IPS-15b (cell line): ENCODE results near the gene EBI3.

Experiments
- H3K27me3 ChIP-seq: one replicate; pipeline ENCODE4 v1.6.1; 2013; ENCODE audit warnings: low read length; ENCODE audit not compliant: control insufficient read depth, insufficient read depth
- H3K36me3 ChIP-seq: one replicate; pipeline ENCODE4 v1.6.1; 2013; ENCODE audit warnings: low read length; ENCODE audit not compliant: control insufficient read depth, insufficient read depth
- H3K4me1 ChIP-seq: one replicate; pipeline ENCODE4 v1.6.1; 2013; ENCODE audit warnings: mild to moderate bottlenecking, low read length; ENCODE audit not compliant: control insufficient read depth, insufficient read depth
- H3K4me3 ChIP-seq: one replicate; pipeline ENCODE4 v1.5.1; 2013; ENCODE audit warnings: low read depth, low read length
- H3K9ac ChIP-seq: one replicate; pipeline ENCODE4 v1.6.1; 2013; ENCODE audit warnings: low read depth, mild to moderate bottlenecking, low read length
- H3K9me3 ChIP-seq: one replicate; pipeline ENCODE4 v1.6.1; 2013; ENCODE audit warnings: mild to moderate bottlenecking, low read length; ENCODE audit not compliant: control insufficient read depth, insufficient read depth

The EBI3 gene

DNA sequence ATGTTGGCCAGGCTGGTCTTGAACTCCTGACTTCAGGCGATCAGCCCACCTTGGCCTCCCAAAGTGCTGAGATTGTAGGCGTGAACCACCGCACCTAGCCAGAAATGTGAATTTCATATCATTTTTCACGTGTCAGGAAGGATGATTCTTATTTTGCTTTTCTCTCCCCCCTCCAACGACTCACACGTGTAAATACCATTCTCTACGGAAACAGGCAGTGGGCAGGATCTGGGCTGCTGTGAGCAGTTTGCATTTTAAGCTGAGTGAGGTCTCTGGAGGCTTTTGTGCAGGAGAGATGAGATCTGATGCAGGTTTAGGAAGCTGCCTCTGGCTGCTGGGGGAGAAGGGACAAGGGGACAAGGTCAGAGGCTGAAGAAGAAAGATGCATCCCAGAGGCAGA lies 35.0 kb upstream of the EBI3 start:
- Histone ChIP-seq H3K9me3 (no peaks in the 10 kb centered on the region), H3K9ac (no peak overlapping the region), H3K27me3 (peaks cover 13% of the 10 kb centered on the region), H3K36me3 (no peaks in the 10 kb centered on the region), H3K4me1 (no peaks in the 10 kb centered on the region), H3K4me3 (no peak overlapping the region)

DNA sequence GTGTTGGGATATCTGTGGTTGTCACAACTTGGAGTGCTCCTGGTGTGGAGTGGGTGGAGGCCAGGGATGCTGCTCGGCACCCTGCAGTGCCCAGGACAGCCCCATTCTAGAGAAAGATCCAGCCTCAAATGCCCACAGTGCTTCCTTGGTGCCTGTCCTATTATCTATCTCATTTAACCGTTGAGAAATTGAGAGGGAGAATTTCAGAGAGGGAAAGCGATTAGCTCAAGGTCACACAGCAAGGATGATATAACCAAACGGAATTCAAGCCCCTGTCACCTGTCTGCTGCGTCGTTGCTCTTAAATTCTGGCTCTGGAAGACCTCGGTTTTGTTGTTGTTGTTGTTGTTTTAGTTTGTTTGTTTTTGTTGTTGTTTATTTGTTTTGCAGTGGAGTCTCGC lies 33.3 kb upstream of the EBI3 start:
- Histone ChIP-seq H3K9ac (no peak overlapping the region), H3K36me3 (no peaks in the 10 kb centered on the region), H3K27me3 (peaks cover 13% of the 10 kb centered on the region), H3K9me3 (no peaks in the 10 kb centered on the region), H3K4me3 (no peak overlapping the region), H3K4me1 (no peaks in the 10 kb centered on the region)

DNA sequence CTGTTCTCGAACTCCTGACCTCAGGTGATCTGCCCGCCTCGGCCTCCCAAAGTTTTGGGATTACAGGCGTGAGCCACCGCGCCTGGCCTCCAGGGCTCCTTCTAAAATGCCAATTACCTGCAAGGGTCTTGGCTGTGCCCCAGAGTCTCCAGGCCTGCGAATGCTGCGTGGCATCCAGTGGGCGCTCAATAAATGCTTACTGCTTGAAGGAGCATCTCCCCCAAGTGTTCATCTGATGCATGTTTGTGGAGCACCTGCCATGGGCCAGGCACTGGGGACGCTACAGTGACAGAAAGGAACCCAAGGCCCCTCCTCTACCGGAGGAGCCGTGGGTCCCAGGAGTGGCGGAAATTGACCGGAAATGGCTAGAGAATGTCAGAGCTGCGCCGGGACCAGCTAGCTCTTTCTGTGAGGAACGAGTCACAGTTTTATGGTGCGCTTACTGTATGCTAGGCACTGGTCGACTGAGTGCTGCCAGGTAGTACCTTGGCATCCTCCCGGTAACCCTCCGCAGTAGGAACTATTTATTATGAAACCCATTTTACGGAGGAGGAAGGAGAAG lies 32.7 kb upstream of the EBI3 start:
- no peaks in the 10 kb centered on the region for H3K36me3 ChIP-seq
- no peaks in the 10 kb centered on the region for H3K9me3 ChIP-seq
- no peak overlapping the region for H3K9ac ChIP-seq
- no peaks in the 10 kb centered on the region for H3K4me1 ChIP-seq
- peaks cover 13% of the 10 kb centered on the region for H3K27me3 ChIP-seq
- H3K4me3 ChIP-seq, result no peak overlapping the region

DNA sequence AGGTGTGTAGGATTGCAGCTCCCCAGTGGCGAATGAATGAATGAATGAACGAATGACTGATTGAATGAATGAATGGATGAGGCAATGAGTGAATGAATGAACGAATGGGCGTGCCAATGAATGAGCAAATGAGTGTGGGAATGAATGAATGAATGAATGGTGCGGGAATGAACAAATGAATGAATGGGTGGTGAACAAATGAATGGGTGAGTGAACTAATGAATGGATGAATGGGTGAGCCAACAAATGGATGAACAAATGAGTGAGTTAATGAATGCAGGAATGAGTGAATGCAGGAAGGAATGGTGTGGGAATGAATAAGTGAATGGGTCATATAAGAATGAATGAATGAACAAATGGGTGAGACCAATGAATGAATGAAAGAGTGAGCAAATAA lies 32.1 kb upstream of the EBI3 start:
- H3K27me3 ChIP-seq, result peaks cover 13% of the 10 kb centered on the region
- no peak overlapping the region for H3K4me3 ChIP-seq
- H3K4me1 ChIP-seq, result no peaks in the 10 kb centered on the region
- no peak overlapping the region for H3K9ac ChIP-seq
- no peaks in the 10 kb centered on the region for H3K36me3 ChIP-seq
- no peaks in the 10 kb centered on the region for H3K9me3 ChIP-seq

DNA sequence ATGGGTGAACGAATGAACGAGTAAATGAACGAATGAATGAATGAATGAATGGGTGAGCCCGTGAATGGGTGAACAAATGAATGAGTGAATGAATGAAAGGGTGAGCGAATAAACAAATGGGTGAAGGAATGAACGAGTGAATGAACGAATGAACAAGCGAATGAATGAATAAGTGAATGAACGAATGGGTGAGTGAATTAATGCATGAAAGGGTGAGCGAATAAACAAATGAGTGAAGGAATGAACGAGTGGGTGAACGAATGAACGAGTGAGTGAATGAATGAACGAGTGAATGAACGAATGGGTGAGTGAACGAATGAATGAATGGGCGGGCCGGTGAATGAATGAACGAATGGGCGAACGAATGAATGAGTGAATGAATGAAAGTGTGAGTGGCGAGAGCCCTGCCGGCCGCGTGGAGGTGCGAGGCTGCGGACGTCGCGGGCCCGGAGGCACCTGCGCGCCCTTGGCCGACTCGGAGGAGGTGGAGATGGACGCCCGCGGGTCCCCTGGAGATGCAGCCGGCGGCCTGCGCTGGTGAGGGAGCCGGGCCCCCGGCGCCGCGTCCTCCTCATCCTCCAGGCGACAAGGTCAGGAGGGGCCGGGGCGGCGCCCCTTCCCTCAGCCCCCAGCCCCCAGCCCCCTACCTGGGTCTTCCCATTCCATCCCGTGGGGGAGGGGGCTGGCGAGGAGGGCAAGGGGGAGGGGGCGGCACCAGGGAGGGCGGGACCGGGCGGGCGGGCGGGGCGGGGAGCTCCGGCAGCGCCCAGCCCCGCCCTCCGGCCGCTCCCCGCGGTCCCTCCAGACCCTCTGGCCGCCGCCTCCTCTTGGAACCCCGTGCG lies 31.5 kb upstream of the EBI3 start:
- Histone ChIP-seq H3K4me1 (no peaks in the 10 kb centered on the region), H3K9me3 (no peaks in the 10 kb centered on the region), H3K36me3 (no peaks in the 10 kb centered on the region), H3K27me3 (peaks cover 13% of the 10 kb centered on the region), H3K9ac (no peak overlapping the region), H3K4me3 (peak overlapping the region; percentile 39)

DNA sequence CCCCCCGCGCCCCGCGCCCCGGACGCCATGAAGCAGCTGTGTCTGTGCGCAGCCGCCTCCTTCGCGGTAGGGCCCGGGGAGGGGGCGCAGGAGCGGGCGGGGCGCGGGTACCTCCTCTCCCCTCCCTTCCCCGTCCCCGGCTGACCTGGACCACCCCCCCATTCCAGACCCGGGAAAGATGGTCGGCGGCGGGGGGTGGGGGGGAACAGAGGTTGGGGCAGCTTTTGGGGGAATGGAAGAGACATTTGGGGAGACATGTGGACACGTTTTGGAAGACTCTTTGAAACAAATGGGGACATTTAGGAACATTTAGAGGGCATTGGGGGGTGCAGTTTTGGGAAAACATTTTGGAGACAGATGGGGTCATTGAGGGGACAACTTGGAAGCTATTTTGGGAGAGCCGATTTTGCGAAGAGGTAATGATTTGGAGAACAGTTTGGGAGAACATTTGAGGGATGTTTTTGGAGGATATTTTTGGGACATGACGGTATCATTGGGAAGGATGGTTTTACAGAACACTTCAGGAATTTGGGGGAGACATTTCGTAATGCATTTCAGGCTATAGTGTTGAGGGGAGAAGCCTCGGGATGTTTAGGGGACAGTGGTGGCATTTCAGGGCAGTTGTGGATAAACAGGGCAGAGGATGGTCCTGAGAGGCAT lies 30.7 kb upstream of the EBI3 start:
- Histone ChIP-seq H3K4me1 (no peaks in the 10 kb centered on the region), H3K4me3 (peak overlapping the region; percentile 39), H3K27me3 (peaks cover 13% of the 10 kb centered on the region), H3K9ac (no peak overlapping the region), H3K36me3 (no peaks in the 10 kb centered on the region), H3K9me3 (no peaks in the 10 kb centered on the region)

DNA sequence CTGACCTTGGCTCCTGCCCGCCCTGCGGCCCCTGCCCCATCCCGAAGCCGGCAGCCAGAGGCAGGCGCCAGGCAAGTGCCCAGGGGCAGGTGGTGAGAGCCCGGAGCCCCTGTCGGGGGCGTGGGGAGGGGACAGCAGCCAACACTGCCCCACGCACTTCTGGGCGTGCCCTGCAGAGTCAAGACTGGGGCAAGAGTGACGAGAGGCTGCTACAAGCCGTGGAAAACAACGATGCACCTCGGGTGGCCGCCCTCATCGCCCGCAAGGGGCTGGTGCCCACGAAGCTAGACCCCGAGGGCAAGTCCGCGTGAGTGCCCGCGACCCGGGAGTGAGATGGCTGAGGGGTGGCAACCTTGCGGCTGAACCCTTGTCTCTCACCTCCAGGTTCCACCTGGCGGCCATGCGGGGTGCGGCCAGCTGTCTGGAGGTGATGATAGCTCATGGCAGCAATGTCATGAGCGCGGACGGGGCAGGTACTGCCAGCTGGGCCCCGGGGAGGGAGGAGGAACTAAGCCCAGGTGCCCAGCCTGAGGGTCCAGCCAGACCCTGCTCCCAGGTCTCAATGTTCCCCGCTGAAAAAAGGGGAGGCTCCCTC lies 29.5 kb upstream of the EBI3 start:
- no peak overlapping the region for H3K9ac ChIP-seq
- no peaks in the 10 kb centered on the region for H3K9me3 ChIP-seq
- H3K36me3 ChIP-seq, result no peaks in the 10 kb centered on the region
- no peaks in the 10 kb centered on the region for H3K4me1 ChIP-seq
- peak overlapping the region; percentile 26 for H3K4me3 ChIP-seq
- peaks cover 13% of the 10 kb centered on the region for H3K27me3 ChIP-seq

DNA sequence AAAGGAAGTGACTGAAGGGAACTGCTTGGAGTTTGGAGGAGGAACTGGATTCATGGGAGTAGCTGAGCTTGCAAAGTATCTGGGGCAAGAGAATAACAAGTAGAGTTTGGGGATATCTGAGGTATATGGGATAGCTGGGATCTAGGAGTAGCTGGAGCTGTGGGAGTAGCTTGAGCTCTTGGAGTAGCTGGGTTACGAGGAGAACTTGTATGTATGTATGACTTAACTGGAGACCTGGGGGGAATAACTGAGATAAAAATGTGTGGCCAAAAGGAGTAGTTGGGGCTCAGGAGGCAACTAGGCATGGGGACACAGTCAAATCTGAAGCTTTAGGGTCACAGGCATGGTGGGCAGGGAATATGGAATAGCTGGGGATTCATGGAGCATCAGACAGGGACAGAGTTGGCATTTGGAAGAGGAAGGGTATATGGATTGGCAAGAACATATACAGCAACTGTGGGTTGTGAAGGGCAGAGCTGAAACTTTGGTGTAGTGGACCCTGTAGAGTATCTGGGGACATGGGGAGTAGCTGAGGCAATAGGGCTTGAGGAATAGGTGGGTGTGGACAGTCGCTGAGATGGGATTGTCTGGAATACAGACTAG lies 28.3 kb upstream of the EBI3 start:
- Histone ChIP-seq H3K9ac (no peak overlapping the region), H3K4me3 (no peak overlapping the region), H3K9me3 (no peaks in the 10 kb centered on the region), H3K27me3 (peaks cover 13% of the 10 kb centered on the region), H3K4me1 (no peaks in the 10 kb centered on the region), H3K36me3 (no peaks in the 10 kb centered on the region)

DNA sequence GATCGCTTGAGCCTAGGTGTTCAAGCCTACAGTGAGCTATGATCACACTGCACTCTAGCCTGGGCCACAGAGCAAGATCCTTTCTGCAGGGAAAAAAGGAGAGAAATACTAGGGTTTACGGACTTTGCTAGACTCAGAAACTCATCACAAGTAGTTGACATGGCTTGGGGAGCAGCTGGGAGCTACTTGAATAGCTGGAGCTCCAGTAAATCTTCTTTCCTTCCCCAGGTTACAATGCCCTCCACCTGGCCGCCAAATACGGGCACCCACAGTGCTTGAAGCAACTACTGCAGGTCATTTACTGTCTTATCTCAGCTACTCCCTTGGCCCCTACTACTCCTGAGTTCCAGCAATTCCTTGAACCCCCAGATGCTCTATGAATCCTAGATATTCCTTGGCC lies 27.5 kb upstream of the EBI3 start:
- Histone ChIP-seq H3K36me3 (peaks cover under 1% of the 10 kb centered on the region), H3K4me1 (no peaks in the 10 kb centered on the region), H3K9ac (no peak overlapping the region), H3K4me3 (no peak overlapping the region), H3K9me3 (no peaks in the 10 kb centered on the region), H3K27me3 (peaks cover 13% of the 10 kb centered on the region)

DNA sequence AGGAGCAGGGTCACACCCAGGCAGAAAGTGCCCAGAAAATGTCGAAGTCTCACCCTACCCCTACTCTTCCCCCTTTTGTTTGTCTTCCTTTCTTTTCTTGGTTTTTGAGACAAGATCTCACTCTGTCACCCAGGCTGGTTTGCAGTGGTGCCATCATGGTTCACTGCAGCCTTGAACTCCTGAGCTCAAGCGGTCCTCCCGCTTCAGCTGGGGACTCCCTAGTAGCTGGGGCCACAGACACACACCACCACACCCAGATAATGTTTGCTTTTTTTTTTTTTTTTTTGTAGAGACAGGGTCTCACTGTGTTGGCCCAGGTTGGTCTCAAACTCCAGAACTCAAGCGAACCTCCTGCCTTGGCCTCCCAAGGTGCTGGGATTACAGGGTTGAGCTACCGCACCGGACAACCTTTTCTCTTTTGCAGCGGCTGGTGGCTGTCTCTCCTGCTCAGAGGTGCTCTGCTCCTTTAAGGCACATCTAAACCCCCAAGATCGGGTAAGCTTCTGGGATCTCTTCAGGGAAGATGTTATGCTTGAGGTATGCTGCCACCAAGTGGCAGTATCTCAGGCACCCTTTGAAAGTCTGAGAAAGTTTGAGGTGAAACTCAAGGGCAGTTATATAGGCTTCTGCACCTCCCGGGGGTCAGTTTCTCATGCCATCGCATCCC lies 22.4 kb upstream of the EBI3 start:
- no peaks in the 10 kb centered on the region for H3K27me3 ChIP-seq
- H3K9ac ChIP-seq, result no peak overlapping the region
- H3K4me3 ChIP-seq, result peak overlapping the region; percentile 43
- peaks cover 2% of the 10 kb centered on the region for H3K4me1 ChIP-seq
- peaks cover 7% of the 10 kb centered on the region for H3K36me3 ChIP-seq
- no peaks in the 10 kb centered on the region for H3K9me3 ChIP-seq

DNA sequence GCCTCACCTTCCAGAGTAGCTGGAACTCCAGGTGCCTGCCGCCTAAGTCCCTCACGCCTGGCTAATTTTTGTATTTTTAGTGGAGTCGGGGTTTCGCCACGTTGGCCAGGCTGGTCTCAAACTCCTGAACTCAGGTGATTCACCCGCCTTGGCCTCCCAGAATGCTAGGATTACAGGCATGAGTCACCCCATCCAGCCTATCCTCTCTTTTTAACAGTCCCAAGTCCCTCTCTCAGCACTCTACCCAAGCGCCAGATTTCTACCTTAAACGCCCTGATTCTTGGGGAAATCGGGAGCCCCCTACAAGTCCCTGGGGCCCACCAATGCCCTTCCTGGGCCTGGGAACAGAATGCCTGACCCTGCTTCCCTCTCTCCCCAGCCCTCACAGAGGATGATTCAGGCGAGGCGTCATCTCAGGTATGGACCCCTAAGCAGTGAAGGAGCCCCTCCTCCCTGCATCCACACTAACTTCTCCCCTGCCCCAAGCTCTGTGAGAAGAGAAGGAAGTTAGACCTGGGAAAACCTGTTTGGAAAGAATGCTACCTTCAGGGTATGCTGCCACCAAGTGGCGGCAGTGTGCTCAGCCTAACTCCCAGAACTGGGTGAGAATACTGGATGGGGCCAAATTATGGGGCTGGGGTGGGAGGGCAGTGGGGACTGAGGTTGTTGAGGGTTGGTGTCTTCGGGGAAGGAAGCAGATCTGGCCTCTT lies 20.8 kb upstream of the EBI3 start:
- H3K27me3 ChIP-seq, result no peaks in the 10 kb centered on the region
- H3K9me3 ChIP-seq, result no peaks in the 10 kb centered on the region
- no peak overlapping the region for H3K4me3 ChIP-seq
- no peak overlapping the region for H3K9ac ChIP-seq
- H3K4me1 ChIP-seq, result peaks cover 2% of the 10 kb centered on the region
- peaks cover 7% of the 10 kb centered on the region for H3K36me3 ChIP-seq
